ENCODE data around the gene CHAD.
A peak's percentile ranks its signal among the peaks of the same experiment; 100 is the strongest.

The CHAD gene

GRCh38 chr17:50458701-50459676, 9.7 kb downstream of the CHAD start:
- no peak for TF ChIP-seq CTCF (conservative IDR thresholded peaks at IDR 0.05; ENCODE audit: low read depth, low read length)
- no peak overlapping the region for H3K4me3 ChIP-seq (ENCODE audit: low read depth, low read length)
- DNase-seq (ENCODE audit: low read depth) = peak; percentile 32

GRCh38 chr17:50458270-50458669, 10.4 kb downstream of the CHAD start:
- DNase-seq (ENCODE audit: low read depth) = no peak
- TF ChIP-seq CTCF (conservative IDR thresholded peaks at IDR 0.05; ENCODE audit: low read depth, low read length) = no peak
- H3K4me3 ChIP-seq (ENCODE audit: low read depth, low read length) = no peak overlapping the region

- no peak overlapping the region for H3K4me3 ChIP-seq (ENCODE audit: low read depth, low read length)
- no peak for DNase-seq (ENCODE audit: low read depth)
- no peak for TF ChIP-seq CTCF (conservative IDR thresholded peaks at IDR 0.05; ENCODE audit: low read depth, low read length)
Measured at GRCh38 chr17:50457621-50458020, 11.1 kb downstream of the CHAD start.

- H3K4me3 ChIP-seq (ENCODE audit: low read depth, low read length) = no peak overlapping the region
- DNase-seq (ENCODE audit: low read depth) = no peak
- no peak for TF ChIP-seq CTCF (conservative IDR thresholded peaks at IDR 0.05; ENCODE audit: low read depth, low read length)
Measured at GRCh38 chr17:50453901-50454300, 14.8 kb downstream of the CHAD start.

- H3K4me3 ChIP-seq (ENCODE audit: low read depth, low read length) = no peak overlapping the region
- DNase-seq (ENCODE audit: low read depth) = no peak
- no peak for TF ChIP-seq CTCF (conservative IDR thresholded peaks at IDR 0.05; ENCODE audit: low read depth, low read length)
Measured at GRCh38 chr17:50452630-50453300, 15.9 kb downstream of the CHAD start.

GRCh38 chr17:50451943-50452629, 16.6 kb downstream of the CHAD start:
- DNase-seq (ENCODE audit: low read depth) = no peak
- no peak for TF ChIP-seq CTCF (conservative IDR thresholded peaks at IDR 0.05; ENCODE audit: low read depth, low read length)
- no peak overlapping the region for H3K4me3 ChIP-seq (ENCODE audit: low read depth, low read length)

Data from choroid plexus epithelial cell (primary cell).